8988T (cell line): ENCODE measurements around the gene TPPP.
"Not testable (repeated sequence)": the region's sequence is repeated elsewhere in the genome, so short reads cannot be mapped to it uniquely, and the experiment has no call there.

ENCODE experiments used
- DNase-seq: peaks from one replicate; pipeline ENCODE4 v3.0.0; 2011

TPPP gene

GRCh38 chr5:644971-645370 lies 48.2 kb downstream of the TPPP start:
- no peak for DNase-seq

GRCh38 chr5:644509-644908 lies 48.6 kb downstream of the TPPP start:
- no peak for DNase-seq

DNA sequence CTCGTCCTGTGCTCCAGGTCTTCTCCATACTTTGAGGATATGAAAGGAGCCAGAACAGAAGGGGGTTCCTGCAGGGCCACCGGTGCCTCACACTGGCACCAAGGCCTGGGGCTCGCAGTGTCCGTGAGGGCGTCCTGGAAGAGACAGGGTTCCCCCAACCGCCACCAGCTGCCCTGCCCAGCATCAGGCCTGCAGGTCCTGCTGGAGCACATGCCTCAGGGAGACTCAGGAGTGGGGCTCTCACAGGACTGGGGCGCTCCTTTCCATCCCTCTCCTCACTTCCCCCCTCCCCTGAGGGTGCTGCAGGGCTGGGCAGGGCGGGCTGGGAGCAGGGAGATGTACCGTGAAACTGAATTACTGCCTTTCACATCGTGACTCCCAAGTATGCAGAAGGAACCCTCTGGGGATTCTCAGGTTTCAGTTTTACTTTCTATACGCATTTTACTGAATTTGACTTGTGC lies 49.3 kb downstream of the TPPP start:
- no peak for DNase-seq

DNA sequence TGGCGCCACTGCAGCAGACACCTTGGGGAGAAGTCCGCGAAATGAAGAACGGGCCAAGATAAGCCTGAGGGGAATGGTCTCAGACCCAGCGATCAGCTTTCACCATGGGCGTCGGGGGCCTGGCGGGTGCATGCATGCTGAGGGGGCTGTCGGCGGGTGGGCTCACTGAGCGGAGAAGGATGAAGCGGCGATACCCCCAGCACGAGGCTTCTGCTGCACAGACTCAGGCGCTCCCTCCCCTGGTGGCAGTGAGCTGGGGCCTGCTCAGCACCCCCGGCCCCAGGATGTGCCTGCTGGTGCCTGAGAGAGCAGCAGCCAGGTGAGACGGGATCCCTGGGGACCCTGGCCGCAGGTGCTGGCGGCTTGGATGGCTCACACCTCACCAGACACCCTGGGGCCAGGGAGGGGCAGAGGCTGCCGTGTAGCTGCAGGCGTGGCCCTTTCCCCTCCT lies 49.8 kb downstream of the TPPP start:
- DNase-seq, result no peak

DNA sequence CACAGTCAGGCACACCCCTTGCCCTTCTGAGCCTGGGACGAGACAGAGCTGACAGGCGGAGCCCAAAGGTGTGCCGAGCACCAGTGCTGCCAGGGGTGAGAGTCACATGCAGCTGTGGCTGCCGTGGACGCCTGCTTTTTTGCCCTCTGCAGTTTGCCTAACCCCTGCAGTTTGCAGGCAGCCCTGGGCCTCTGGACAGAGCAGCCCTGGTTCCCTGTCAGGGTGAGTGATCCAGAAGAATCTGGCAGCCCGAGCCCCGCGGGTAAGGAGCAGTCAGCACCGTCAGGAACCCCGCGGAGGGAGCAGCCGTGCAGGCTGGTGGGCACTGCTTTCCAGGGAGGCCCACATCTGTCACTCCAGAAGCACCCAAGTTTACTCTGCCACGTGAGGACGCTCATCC lies 50.7 kb downstream of the TPPP start:
- no peak for DNase-seq

DNA sequence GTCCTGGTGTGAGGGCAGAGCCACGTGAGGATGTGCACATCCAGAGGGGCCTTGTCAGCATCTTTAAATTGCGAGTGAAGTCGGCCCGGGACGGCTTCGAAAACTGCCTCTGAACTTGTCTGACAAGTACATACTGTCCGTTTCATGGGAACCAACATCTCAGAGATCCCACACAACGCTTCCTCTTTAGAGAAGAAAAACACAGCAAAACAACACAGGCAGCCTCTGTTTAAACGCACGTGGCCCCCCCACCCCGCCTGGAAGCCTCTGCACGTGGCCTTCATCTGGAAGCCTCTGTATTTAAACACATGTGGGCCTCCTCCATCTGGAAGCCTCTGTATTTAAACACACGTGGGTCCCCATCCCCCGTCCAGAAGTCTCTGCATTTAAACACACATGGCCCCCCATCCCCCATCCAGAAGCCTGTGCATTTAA lies 51.8 kb downstream of the TPPP start:
- no peak for DNase-seq

DNA sequence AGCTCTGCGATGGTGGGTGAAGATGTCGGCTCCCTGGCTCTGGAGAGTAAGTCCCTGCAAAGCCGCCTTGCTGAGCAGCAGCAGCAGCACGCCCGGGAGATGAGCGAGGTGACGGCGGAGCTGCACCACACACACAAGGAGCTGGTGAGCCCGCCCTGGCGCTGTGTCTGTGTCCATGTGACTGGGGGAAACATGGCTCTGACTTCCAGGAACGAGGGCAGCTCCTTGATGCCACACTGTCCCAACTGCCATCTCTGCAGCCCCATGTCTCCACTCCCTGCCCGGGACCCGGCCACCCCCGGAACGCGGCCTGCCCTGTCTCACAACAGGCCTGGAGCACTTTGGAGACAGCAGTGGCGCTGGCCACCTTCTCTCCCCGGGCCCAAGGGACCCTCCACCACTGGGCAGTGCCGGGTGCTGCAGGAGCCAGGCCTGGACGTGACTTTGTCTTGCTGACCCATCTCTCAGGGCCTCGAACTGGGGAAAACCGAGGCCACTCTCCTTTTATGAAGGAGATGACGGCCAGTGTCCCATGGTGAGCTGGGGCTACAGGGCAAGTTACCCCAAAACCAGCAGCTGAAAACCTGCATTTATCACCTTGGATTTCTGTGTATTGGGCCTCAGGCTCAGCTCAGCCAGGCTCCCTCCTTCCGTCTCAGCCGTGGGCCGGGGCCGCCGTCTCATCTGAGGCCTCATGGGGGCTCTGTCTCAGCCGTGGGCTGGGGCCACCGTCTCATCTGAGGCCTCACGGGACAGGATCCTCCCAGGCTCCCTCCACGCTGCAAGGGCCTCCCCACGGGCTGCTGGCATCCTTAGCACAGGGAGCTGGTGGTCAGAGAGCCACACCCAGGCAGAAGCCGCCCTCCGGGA lies 52.5 kb downstream of the TPPP start:
- no peak for DNase-seq

GRCh38 chr5:639584-640213 lies 53.5 kb downstream of the TPPP start:
- DNase-seq, result no peak

GRCh38 chr5:639253-639530 lies 54.0 kb downstream of the TPPP start:
- no peak for DNase-seq

DNA sequence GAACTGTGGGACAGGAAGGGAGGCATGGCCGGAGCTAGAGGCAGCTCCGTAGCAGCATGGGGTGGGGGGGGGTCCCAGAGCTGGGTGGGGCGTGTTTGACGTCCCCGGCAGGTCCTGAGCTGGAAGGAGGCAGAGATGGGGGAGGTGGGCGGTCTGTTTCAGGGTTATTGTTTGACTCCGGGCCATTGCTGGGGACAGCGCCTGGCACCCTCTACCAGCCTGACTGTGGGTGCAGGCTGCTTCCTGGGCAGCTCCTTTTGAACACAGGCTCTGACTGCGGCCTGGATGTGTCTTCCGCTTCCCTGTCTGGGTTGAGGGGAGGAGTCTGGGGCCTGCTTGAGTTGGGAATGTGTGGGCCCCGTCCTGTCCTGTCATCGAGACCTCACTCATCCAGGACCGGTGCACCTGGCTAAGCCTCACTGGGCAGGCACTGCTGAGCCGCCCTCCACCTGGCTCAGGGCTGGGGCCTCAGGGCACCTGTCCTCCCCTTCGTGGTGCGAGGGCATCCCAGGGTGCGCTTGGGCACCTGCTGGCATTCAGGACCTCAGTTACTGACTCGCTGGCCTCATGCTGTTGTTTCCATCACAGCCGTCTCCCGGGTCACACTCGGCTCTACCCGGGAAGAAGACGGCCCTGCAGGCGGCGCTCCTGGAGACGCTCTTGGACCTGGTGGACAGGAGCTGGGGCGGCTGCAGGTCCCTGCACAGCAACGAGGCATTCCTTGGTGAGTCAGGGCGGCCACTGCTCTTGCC lies 54.5 kb downstream of the TPPP start:
- no peak for DNase-seq

DNA sequence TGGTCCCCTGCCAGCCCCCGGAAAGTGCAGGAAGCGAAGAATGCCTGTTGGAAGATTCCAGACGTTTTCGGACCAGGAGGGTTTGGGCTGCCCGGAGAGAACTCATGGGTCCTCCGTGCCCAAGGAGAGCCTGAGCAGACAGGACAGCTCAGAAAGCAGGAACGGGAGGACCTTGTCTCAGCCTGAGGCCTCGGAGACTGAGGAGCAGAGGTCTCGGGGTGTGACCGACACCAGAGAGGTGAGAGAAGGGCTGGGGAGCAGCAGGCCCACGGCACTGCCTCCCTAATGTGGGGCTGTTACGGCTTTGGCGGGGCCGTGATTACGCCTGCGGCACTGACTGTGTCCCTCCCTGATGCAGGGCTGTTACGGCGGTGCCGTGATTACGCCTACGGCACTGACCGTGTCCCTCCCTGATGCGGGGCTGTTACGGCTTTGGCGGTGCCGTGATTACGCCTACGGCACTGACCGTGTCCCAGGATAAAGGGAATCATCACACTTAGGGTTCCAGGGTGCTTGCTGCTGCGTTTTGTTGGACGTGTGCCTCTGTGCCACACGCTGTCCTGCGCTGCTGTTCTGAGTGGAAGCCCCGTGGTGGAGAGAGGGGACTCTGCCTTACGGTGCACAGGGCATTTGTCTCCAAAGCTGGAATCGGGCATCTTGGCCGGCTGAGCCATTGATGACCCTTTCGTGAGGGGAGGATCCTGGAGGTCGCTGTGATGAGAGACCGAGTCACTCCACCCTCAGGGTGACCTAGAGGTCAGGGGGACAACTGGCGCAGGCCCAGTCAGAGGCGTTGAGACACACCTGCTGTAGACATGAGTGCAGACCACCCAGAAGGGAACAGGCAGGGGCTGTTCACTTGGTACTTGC lies 55.3 kb downstream of the TPPP start:
- DNase-seq, result no peak

DNA sequence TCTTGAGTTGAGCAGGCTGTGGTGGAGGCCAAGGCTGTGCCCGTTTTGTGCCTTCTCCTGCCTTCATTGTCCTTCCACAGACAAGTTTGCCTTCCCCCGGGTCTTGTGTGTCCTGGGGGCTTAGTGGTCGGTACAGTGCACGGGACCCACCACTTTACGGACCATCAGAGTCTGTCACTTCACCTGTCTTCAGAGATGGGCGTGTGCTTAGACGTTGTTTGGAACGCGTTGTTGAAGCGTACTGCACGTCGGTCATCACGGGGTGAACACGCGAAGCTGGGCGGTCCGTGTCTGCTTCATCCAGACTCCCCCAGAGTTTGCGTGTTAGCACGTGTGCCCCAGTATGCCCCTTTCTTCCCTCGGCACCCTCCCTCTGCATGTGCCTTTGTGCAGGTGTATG lies 56.2 kb downstream of the TPPP start:
- no peak for DNase-seq

DNA sequence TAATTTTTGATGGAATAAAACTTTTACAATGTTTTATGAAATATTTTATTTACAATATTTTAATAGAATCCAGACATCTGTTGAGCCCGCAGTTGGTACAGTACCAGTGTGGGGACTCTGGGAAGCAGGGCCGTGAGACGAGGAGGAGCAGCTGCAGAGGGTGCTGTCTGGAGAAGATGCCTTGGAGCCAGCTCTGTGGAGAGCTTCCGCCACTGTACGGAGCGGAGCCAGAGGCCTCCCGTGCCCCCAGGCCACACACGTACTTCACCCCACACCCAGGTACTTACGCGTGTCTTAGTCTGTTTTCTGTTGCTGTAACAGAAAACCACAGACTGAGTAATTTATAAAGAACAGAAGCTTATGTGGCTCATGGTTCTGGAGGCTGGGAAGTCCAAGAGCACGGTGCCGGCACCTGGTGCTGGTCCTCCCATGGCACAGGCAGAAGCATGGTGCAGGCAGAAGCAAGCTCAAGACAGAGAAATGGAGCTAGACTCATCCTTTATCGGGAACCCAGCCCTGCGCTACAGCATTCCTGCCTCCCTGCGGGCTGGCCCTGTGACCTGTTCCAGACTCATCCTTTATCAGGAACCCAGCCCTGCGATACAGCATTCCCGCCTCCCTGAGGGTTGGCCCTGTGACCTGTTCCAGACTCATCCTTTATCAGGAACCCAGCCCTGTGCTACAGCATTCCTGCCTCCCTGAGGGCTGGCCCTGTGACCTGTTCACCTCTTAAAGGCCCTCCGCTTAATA lies 57.7 kb downstream of the TPPP start:
- no peak for DNase-seq

- no peak for DNase-seq
These were observed 59.0 kb downstream of the TPPP start for GRCh38 chr5:634191-634590.

DNA sequence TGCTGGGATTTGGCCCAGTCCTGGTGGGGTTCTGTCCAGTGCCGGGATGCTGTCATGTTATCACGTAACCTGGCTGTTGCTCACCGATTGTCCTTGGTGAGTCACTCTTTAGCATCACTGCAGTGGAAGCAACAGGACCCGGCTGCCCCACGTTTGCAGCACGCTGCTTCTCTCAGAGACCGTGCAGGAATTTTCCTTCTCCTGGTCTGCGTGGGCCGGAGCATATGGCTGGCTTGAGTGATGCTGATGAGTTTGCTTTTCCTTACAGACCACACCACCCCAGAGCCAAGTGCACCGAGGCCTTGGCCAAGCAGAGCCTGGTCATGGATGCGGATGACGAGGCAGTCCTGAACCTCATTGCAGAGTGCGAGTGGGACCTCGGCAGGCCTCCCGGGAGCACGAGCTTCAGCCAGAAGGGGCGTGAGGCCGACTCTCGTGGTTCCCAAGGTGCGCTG lies 59.6 kb downstream of the TPPP start:
- peak; percentile 71 for DNase-seq

- DNase-seq, result not testable (repeated sequence)
These were observed 64.6 kb downstream of the TPPP start for GRCh38 chr5:628351-629205.

DNA sequence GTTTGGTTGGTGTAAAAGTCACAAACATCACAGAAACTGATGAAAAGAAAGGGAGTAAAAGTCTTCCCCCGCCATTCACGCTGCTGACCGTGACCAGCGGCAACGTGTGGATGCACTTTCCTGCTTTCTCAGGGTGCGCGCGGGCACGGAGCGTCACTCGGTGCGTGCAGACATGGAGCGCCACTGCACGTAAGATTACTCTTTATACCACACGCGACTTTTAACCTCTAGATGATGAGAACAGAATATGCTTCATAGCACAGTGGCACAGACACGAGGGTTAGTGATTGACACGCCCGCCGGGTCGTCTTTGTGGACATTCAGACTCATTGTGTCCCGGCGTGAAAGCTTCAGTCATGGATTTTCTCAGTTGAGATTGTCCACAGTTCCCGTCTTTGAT lies 65.3 kb downstream of the TPPP start:
- DNase-seq, result no peak

DNA sequence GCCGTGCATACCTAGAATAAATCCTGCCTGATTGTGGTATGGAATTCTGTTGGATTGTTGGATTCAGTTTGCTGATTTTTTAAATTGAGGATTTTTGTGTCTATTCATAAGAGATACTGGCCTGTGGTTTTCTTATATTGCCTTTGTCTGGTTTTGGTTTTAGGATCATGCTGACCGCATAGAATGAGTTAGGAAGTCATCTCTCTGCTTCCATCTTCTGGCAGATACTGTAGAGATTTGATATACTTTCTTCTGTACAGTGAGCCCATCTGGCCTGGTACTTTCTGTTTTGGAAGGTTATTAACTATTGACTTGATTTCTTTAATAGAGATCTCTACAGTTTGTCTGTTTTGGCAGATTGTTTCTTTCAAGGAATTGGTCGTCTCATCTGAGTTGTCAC lies 66.3 kb downstream of the TPPP start:
- no peak for DNase-seq

GRCh38 chr5:625516-625915 lies 67.6 kb downstream of the TPPP start:
- DNase-seq, result no peak

- no peak for DNase-seq
These were observed 68.3 kb downstream of the TPPP start for GRCh38 chr5:624951-625230.
